ENCODE data around the gene LRMDA. TPM values are rescaled to one million over a fixed set of nuclear protein-coding genes. Genes with fewer than 3 reads are reported as not detected.

Gene LRMDA
- total RNA-seq, 1 donor from 2014 or later: not detected

DNA sequence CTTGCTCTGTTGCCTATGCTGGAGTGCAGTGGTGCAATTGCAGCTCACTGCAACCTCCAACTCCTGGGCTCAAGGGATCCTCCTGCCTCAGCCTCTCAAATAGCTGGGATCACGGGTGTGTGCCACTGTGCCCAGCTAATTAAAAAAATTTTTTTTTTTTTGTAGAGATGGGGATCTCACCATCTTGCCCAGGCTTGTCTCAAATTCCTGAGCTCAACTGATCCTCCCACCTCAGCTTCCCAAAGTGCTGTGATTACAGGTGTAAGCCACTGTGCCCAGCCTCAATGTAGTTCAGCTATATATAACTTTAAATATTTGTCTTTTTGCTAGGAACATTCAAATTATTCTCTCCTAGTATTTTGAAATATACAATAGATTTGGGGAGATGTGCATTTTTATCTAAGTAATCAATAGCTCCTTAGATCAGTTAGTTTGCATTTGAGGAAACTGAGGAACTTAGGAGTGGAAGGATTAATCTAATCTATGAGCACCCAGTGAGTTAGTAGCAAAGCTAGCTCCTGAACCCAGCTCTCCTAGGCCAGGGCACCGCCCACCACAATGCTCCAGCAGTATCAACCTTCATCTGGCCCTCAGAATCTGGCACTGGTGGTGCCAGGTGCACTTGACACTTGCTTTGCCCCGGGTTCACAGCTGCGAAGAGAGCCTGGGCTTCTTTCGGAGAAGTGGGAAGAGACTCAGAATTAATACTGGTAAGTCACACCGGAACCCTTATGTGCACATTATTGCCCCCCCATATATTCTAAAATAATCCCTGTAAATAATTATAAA is 5.9 kb upstream of the LRMDA start:
- no peak for DNase-seq
- no peaks in the 10 kb centered on the region for H3K4me1 Mint-ChIP-seq
- H3K4me3 Mint-ChIP-seq: no peak overlapping the region
- H3K27me3 Mint-ChIP-seq: peaks cover 15% of the 10 kb centered on the region
- H3K36me3 Mint-ChIP-seq (ENCODE audit: low read depth): no peaks in the 10 kb centered on the region
- no peaks in the 10 kb centered on the region for H3K9me3 Mint-ChIP-seq
- intact Hi-C loops (cut with micrococcal nuclease): no loop called here
- H3K27ac Mint-ChIP-seq: no peak overlapping the region

DNA sequence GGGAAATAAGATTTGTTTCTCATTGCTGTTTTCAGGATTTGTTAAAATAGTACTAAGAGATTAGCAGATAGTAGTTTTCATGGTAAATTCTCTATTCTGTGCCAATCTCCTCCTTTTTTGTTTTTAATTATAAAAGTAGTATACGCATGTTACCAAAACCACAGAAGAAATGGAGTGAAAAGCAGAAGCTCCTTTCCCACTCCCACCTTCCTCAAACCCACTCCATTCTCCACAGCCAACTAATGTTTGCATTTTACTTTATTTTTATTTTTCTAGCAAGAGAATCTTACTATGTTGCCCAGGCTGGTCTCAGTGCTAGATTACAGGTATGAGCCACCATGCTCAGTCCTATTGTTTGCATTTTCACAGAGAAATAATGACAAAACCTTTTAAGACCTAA is 4.5 kb upstream of the LRMDA start:
- H3K4me1 Mint-ChIP-seq: no peaks in the 10 kb centered on the region
- no peak for DNase-seq
- H3K4me3 Mint-ChIP-seq: no peak overlapping the region
- H3K27ac Mint-ChIP-seq: no peak overlapping the region
- no peaks in the 10 kb centered on the region for H3K9me3 Mint-ChIP-seq
- intact Hi-C loops (cut with micrococcal nuclease): no loop called here
- peaks cover 22% of the 10 kb centered on the region for H3K27me3 Mint-ChIP-seq
- H3K36me3 Mint-ChIP-seq (ENCODE audit: low read depth): no peaks in the 10 kb centered on the region

GRCh38 chr10:75427951-75428350 is 3.5 kb upstream of the LRMDA start:
- Mint-ChIP-seq H3K27me3 (peaks cover 33% of the 10 kb centered on the region), H3K4me1 (no peaks in the 10 kb centered on the region), H3K4me3 (no peak overlapping the region), H3K27ac (no peak overlapping the region), H3K9me3 (no peaks in the 10 kb centered on the region), H3K36me3 (ENCODE audit: low read depth) (no peaks in the 10 kb centered on the region)
- intact Hi-C loops (cut with micrococcal nuclease): no loop called here
- no peak for DNase-seq

DNA sequence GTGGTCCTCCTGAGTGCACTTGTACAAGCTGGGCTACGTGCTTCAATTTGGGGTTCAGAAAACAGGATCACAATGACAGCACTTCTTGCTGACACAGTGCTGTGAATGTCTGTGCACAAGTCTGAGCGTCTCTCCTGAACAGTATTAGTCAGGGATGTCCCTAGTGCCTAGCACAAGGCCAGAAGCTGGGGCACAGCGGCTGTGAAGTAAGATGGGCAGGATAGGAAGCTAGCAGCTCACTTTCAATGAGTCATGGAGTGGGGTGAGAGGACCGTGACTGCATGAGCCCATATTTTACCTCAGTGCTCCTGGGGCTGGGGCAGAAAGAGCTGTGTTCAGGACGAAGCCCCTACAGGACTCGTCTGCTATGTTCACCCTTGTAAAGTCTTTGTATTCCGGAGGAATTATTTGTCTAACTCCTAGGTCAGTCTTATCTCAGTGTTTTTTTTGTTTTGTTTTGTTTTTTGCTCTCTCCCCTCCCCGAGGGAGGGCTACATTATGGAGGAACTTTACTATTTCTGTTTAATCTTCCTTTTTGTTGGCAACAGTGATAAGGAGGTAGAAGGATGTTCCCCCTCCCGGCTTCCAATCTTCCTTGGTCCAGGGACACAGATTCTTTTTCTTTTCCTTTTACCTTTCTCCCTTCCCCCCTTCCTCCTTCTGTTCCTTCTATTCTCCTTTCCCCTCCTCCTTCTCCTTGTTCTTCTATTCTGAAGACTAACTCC is 2.8 kb upstream of the LRMDA start:
- Mint-ChIP-seq H3K27ac (no peak overlapping the region), H3K4me1 (no peaks in the 10 kb centered on the region), H3K9me3 (no peaks in the 10 kb centered on the region), H3K27me3 (peaks cover 39% of the 10 kb centered on the region), H3K4me3 (no peak overlapping the region), H3K36me3 (ENCODE audit: low read depth) (no peaks in the 10 kb centered on the region)
- intact Hi-C loops (cut with micrococcal nuclease): no loop called here
- DNase-seq: no peak

DNA sequence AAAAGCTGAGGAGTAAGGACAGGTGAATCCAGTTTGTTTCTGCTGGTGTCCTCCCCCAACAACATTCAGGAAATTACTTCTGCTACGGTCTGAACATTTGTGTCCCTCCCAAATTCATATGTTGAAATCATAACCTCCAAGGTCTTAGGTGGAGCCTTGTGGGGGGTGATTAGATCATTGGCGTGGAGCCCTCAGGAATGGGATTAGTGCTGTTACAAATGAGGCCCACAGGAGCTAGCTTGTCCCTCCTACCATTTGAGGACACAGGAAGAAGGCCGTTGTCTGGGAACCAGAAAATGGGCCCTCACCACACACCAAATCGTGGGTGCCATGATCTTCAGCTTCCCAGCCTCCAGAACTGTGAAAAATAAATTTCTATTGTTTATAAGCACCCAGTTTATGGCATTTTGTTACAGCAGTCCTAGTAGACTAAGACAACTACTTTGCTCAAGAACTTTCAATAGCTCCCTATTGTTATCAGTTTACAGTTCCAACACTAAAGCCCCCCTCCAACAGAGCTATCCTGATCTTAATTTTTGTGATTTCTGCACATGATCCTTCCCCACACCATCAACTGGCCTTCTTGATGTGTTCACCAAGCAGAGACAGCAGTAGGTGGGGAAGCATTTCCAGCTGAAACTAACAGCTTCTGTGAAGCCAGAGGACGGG is 2.1 kb upstream of the LRMDA start:
- H3K27me3 Mint-ChIP-seq: peaks cover 43% of the 10 kb centered on the region
- H3K27ac Mint-ChIP-seq: no peak overlapping the region
- no peaks in the 10 kb centered on the region for H3K36me3 Mint-ChIP-seq (ENCODE audit: low read depth)
- no peak for DNase-seq
- intact Hi-C loops (cut with micrococcal nuclease): no loop called here
- H3K9me3 Mint-ChIP-seq: no peaks in the 10 kb centered on the region
- no peaks in the 10 kb centered on the region for H3K4me1 Mint-ChIP-seq
- H3K4me3 Mint-ChIP-seq: no peak overlapping the region

GRCh38 chr10:75430000-75430763 is 1.2 kb upstream of the LRMDA start:
- no peak overlapping the region for H3K27ac Mint-ChIP-seq
- intact Hi-C loops (cut with micrococcal nuclease): no loop called here
- H3K4me3 Mint-ChIP-seq: no peak overlapping the region
- no peaks in the 10 kb centered on the region for H3K9me3 Mint-ChIP-seq
- no peaks in the 10 kb centered on the region for H3K4me1 Mint-ChIP-seq
- no peaks in the 10 kb centered on the region for H3K36me3 Mint-ChIP-seq (ENCODE audit: low read depth)
- H3K27me3 Mint-ChIP-seq: peaks cover 43% of the 10 kb centered on the region
- DNase-seq: no peak

DNA sequence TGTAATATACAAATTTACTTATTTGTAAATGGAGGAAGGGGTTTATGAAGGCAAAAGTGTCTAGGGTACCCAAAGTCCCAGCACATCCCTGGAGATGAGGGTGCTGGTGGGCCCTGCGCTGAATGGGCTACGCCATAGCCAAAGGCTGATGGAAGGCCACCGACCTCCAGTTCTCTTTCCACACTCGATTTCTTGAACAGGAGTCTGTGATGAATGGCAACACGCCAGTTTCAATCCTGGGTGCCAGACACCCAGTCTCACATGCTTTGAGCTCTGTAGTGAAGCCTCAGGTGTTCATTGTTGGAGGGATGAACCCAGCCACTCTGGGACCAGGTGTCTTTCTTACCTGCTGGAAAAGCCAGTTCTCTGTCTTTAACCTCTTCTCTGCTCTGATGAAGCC is 752 bp downstream of the LRMDA start:
- intact Hi-C loops (cut with micrococcal nuclease): no loop called here

DNA sequence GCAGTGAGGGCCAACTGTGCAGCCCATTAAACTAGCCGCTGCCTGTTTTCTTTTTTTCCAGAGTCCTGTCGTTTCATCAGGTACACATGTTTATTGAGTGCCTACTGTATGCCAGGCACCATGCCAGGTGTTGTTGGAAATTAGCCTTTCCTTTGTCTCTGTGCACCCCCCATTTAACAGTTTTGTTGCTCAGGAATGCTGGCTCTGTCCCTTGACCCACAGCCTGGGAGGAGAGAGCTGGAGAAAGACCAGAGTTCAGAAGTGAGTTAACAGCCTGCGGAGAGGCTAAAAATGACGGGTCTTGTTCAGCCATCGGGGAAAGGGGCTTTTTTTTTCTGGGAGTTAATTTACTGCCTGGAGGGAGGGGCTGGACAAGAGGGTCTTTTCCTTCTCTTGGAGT is 1.3 kb downstream of the LRMDA start:
- H3K4me3 Mint-ChIP-seq: no peak overlapping the region
- no peaks in the 10 kb centered on the region for H3K4me1 Mint-ChIP-seq
- no peak overlapping the region for H3K27ac Mint-ChIP-seq
- no peaks in the 10 kb centered on the region for H3K9me3 Mint-ChIP-seq
- no peak for DNase-seq
- intact Hi-C loops (cut with micrococcal nuclease): no loop called here
- peaks cover 48% of the 10 kb centered on the region for H3K27me3 Mint-ChIP-seq
- H3K36me3 Mint-ChIP-seq (ENCODE audit: low read depth): no peaks in the 10 kb centered on the region

More for the DNA sequence above, 752 bp downstream of the LRMDA start:
- Mint-ChIP-seq H3K27me3 (peaks cover 45% of the 10 kb centered on the region), H3K27ac (no peak overlapping the region), H3K9me3 (no peaks in the 10 kb centered on the region), H3K4me3 (no peak overlapping the region), H3K4me1 (no peaks in the 10 kb centered on the region), H3K36me3 (ENCODE audit: low read depth) (no peaks in the 10 kb centered on the region)
- DNase-seq: no peak

DNA sequence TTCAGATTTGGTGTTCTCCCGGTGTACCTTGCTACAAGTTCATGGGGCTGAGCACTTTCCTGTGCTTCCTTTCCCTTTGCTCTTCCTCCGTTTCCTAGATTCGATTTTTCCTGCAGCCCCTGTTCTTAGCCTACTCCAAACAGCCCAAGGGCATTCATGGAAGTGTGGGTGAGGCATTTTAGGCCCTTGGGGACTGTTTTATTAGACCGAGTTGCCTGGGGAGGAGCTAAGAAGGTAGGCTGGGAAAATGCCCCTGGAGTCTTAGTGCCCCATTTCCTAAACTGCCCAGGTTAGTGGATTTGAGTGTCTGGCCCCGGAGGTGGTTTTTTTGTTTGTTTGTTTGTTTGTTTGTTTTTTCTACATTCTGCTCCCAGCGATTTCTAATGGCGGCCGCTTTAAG is 1.8 kb downstream of the LRMDA start:
- no peaks in the 10 kb centered on the region for H3K4me1 Mint-ChIP-seq
- H3K27ac Mint-ChIP-seq: no peak overlapping the region
- peaks cover 49% of the 10 kb centered on the region for H3K27me3 Mint-ChIP-seq
- intact Hi-C loops (cut with micrococcal nuclease): no loop called here
- H3K4me3 Mint-ChIP-seq: no peak overlapping the region
- H3K36me3 Mint-ChIP-seq (ENCODE audit: low read depth): no peaks in the 10 kb centered on the region
- no peaks in the 10 kb centered on the region for H3K9me3 Mint-ChIP-seq
- DNase-seq: no peak

DNA sequence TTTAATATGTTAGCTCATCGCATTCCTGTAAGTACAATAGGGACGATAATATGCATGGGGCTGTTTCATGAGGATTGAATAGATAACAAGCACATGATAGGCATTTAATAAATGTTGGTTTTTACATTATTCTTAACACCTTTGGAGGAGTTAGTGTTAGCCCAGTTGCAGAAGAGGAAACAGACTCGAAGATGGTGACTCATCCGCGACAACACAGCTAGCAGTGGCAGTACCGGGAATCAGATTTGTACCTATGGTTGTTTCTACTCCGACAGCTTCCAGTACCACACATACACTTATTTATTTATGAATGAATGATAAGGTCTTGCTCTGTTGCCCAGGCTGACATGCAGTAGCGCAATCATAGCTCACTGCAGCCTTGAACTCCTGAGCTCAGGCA is 2.9 kb downstream of the LRMDA start:
- Mint-ChIP-seq H3K4me1 (no peaks in the 10 kb centered on the region), H3K4me3 (no peak overlapping the region), H3K9me3 (no peaks in the 10 kb centered on the region), H3K36me3 (ENCODE audit: low read depth) (no peaks in the 10 kb centered on the region), H3K27ac (no peak overlapping the region), H3K27me3 (peaks cover 45% of the 10 kb centered on the region)
- intact Hi-C loops (cut with micrococcal nuclease): no loop called here
- no peak for DNase-seq

- DNase-seq: no peak
- no peak overlapping the region for H3K27ac Mint-ChIP-seq
- no peak overlapping the region for H3K4me3 Mint-ChIP-seq
- intact Hi-C loops (cut with micrococcal nuclease): no loop called here
- peaks cover 36% of the 10 kb centered on the region for H3K27me3 Mint-ChIP-seq
- no peaks in the 10 kb centered on the region for H3K36me3 Mint-ChIP-seq (ENCODE audit: low read depth)
- H3K9me3 Mint-ChIP-seq: no peaks in the 10 kb centered on the region
- H3K4me1 Mint-ChIP-seq: no peaks in the 10 kb centered on the region
Observed at GRCh38 chr10:75435291-75435690, 3.9 kb downstream of the LRMDA start.

DNA sequence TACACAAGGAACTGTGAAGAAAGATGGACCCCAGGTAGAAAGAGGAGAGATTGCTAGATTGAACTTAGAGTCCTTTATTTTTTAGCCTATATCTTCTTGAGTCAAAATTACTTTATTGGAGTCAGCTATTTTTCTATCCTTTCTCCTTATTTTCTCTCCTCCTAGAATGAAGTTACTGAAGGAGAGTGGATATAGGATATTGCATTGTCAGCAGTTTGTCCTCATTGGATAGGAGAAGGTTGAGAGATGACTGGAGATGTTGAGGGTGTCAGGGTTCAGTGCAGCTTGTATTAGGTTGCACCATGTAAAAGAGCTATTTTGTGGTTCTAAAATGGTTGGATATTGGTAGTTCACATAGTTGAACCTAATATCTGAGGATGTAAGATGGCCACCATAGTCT is 5.5 kb downstream of the LRMDA start:
- no peak for DNase-seq
- intact Hi-C loops (cut with micrococcal nuclease): no loop called here
- Mint-ChIP-seq H3K36me3 (ENCODE audit: low read depth) (no peaks in the 10 kb centered on the region), H3K4me1 (no peaks in the 10 kb centered on the region), H3K9me3 (no peaks in the 10 kb centered on the region), H3K4me3 (no peak overlapping the region), H3K27ac (no peak overlapping the region), H3K27me3 (peaks cover 27% of the 10 kb centered on the region)

DNA sequence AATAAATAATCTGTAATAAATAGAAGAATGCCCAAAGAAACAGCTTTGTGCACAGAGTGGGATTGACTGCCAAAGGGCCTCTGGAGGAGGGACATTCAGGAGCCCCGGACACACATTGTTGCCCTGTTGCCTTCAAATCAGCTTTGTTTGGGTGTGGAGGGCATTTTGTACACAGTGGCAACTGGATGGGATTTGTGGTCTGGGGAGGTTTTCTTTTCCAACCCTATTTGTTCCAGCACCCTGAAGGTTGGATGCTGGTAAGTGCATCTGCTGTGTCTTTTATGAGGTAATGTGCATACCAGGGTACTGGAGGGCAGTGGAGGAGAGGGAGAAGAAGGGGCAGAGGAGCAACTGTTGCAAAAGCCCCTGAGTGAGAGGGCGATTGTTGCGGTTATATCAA is 6.3 kb downstream of the LRMDA start:
- intact Hi-C loops (cut with micrococcal nuclease): no loop called here
- Mint-ChIP-seq H3K27ac (no peak overlapping the region), H3K36me3 (ENCODE audit: low read depth) (no peaks in the 10 kb centered on the region), H3K4me1 (no peaks in the 10 kb centered on the region), H3K4me3 (no peak overlapping the region), H3K9me3 (peaks cover 6% of the 10 kb centered on the region), H3K27me3 (peaks cover 24% of the 10 kb centered on the region)
- DNase-seq: no peak

GRCh38 chr10:75438275-75438674 is 6.9 kb downstream of the LRMDA start:
- Mint-ChIP-seq H3K27me3 (peaks cover 18% of the 10 kb centered on the region), H3K4me1 (no peaks in the 10 kb centered on the region), H3K4me3 (no peak overlapping the region), H3K9me3 (peaks cover 6% of the 10 kb centered on the region), H3K36me3 (ENCODE audit: low read depth) (no peaks in the 10 kb centered on the region), H3K27ac (no peak overlapping the region)
- no peak for DNase-seq
- intact Hi-C loops (cut with micrococcal nuclease): no loop called here
